GM18507 (cell line): ENCODE measurements around the gene PIK3C2B.

Experiments used
- DNase-seq: peaks from one replicate; pipeline ENCODE4 v3.0.0; 2011; ENCODE audit warnings: low read depth; ENCODE audit not compliant: insufficient read length; ENCODE audit errors: extremely low spot score
- FAIRE-seq: peaks from 2 replicates; lab custom pipeline; 2011; peaks lifted over from hg19 to GRCh38; lab: Jason Lieb, UNC

PIK3C2B gene

DNA sequence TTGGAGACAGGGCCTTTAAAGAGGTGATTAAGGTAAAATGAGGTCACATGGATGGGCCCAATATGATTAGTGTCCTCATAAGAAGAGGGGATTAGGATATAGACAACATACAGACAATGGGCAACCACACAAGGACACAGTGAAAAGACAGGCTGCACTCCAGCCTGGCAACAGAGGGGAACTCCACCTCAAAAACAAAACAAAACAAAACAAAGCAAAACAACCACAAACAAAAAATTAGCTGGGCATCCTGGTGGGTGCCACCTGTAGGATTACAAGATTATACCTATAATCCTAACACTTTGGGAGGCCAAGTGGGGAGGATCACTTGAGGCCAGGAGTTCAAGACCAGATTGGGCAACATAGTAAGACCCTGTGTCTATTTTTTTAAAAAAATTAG lies 16.8 kb upstream of the PIK3C2B start:
- DNase-seq = no peak
- no peak for FAIRE-seq

DNA sequence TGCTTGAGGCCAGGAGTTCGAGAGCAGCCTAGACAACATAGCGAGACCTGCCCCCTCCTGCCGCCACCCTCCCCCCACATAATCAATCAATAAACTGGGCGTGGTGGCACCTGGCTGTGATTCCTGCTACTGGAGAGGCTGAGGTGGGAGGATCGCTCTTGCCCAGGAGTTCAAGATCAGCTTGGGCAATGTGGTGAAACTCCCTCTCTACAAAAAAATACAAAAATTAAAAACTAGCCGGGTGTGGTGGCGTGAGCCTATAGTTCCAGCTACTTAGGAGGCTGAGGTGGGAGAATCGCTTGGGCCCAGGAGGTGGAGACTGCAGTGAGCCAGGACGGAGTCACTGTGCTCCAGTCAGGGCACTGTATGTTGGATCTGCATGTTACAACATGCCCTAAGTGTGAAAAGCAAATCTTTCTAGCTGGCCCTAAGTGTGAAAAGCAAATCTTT lies 14.6 kb upstream of the PIK3C2B start:
- no peak for DNase-seq
- FAIRE-seq = no peak

DNA sequence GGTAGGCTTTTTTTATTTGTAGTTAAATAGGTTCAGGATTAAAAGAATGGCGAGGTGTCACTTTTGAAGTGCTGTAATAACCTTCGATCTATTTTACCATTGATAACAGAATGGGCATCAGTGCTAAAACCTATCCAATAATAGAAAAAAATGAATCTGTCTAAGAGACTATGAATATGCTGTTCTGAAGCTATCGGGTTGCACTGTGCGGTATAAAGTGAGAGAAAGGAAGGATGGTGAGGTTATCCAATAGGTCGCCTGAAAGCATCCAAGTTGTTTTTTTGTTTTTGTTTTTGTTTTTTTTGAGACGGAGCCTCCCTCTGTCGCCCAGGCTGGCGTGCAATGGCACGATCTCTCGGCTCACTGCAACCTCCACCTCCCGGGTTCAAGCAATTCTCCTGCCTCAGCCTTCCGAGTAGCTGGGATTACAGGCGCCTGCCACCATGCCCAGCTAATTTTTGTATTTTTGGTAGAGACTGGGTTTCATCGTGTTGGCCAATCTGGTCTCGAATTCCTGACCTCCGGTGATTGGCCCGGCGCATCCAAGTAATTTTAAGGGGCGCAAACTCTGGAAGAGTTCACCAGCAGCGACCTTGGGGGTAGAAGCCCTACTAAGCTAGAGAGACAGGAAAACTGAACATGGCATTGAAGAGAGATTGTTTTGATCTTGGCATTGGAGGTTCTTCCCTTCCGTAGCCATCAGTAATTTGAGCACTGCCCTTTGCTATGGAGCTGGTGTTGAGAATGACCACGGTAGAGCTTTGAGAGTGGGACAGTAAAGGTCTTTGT lies 12.9 kb upstream of the PIK3C2B start:
- DNase-seq (no peak), FAIRE-seq (no peak)

DNA sequence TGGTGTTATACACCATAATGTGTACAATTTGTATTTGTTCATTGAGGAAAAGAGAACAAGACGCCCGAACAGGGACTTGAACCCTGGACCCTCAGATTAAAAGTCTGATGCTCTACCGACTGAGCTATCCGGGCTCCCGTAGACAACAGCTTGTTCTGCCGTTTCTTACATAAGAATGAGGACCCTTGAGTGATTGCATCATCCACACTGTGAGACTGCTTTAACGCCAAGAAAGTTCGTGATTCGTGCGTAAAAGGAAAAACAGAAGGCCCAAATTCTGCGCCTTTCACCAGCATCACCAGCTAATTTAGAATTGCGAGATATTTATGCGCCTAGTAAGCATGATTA lies 12.3 kb upstream of the PIK3C2B start:
- peak; percentile 78 for FAIRE-seq
- no peak for DNase-seq

DNA sequence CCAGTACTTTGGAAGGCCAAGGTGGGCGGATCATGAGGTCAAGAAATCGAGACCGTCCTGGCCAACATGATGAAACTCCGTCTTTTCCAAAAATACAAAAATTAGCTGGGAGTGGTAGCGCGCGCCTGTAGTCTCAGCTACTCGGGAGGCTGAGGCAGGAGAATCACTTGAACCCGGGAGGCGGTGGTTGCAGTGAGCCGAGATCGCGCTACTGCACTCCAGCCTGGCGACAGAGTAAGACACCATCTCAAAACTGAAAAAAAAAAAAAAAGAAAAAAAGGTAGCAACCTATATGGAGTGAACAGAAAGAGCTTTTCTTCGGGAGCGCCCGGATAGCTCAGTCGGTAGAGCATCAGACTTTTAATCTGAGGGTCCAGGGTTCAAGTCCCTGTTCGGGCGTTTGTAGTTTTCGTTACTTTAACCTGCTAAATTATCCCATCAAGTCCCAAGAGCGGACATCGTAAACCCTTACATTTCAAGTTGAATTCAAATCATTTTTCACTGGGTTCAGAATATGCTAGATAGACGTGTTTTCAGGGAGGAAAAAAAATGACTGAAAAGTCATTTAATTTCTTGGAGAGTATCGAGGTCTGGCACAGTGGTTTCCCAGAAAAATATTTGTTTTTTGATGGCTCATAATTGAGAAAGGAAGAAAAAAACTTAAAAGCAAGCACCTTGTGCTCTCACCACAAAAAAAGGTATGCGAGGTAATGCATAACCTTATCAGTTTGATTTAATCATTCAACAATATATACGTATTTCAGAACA lies 11.8 kb upstream of the PIK3C2B start:
- DNase-seq = no peak
- peak; percentile 62 for FAIRE-seq

DNA sequence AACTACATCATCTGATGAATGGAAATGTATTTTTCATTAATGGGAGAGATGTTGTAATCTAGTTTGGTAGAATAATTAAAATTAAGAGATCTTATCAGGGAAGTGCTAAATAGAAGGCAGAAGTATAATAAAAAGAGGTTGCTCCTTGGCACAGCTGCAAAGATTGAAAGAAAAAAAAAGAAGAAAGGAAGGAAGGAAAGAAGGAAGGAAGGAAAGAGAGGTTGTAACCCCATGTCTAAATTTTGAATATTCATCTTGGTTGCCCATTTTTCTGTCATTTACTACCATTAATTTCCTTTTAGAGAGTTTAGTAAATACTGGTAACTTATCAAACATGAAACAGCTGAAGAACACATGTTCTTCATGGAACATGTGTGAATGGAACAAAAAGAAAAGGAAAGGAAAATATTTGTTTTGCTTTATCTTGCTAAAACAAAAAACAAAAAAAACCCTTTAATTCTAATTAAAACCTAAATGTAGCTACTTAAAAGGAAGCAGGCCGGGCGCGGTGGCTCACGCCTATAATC lies 11.1 kb upstream of the PIK3C2B start:
- no peak for FAIRE-seq
- no peak for DNase-seq

DNA sequence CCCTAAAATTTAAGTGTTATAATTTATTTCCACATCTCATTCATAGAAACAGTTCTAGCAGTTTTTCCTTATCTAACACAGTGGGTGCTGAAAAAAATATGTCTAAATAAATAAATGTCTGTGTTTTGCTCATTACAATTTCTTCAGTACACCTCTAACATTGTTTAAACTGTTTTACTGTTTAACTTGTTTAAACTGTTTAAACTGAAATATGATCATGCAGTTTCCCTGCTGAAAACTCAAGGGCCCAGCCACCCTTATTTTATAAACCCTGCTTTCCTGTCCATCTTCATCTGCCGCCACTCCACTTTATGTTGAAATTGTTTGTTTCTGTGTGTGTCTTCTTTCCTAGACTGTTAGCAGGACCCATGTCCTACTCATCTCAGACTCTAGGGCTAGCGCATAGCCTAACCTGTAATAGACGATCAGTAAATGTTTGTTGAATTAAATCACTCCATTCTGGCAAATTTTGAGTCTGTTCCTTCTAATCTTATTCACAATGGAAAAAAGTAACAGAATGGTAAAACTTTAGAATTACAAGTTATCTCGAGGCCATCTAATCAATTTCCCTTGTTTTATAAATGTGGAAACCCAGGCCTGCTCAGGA lies 9.4 kb upstream of the PIK3C2B start:
- FAIRE-seq = no peak

DNA sequence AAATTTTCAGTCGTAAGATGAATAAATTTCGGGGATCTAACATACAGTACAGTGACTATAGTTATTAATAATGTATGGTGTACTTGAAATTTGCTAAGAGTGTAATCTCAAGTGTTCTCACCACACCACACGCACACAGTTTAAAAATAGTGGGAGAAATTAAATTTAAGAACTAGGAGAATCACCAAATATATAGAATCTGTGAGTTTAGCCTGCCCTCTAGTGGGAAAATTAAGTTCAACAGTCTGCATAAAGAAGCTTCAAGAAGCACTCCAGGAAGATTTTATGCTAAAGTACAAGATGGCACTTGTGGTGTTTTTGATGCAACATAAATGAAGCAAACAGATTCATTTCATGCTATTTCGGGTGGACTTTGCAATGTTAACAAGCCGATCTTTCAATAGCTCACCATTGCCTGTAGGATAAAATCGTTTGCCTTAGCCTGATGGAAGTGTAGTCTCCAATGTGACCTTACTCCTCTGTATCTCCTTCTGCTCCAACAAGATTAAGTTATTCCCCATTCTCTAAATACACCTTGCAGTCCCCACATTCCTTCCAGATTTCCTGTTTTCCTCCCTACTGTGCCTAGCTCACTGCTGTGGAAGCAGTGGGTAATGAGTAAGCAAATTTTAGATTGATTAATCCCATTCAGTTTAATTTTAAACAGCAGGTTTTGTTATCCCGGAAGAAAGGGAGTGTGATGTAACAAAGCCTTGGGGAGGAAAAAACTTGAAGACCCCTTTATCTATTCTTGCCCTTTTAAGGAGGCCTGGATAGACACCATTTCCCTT lies 8.7 kb upstream of the PIK3C2B start:
- DNase-seq (no peak), FAIRE-seq (peak; percentile 79)

More for the DNA sequence above, 9.4 kb upstream of the PIK3C2B start:
- no peak for DNase-seq

DNA sequence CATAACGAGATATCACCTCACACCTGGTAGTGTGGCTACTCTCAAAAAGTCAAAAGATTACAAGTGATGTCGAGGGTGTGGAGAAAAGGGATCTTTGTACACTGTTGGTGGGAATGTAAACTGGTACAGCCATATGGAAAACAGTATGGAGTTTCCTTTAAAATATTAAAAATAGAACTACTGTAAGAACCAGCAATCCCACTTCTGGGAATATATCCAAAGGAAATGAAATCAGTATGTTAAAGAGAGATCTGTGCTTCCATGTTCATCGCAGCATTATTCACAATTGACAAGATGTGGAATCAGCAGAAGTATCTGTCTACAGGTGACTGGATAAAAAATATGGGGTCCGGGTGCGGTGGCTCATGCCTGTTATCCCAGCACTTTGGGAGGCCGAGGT lies 7.6 kb upstream of the PIK3C2B start:
- DNase-seq (no peak), FAIRE-seq (no peak)

DNA sequence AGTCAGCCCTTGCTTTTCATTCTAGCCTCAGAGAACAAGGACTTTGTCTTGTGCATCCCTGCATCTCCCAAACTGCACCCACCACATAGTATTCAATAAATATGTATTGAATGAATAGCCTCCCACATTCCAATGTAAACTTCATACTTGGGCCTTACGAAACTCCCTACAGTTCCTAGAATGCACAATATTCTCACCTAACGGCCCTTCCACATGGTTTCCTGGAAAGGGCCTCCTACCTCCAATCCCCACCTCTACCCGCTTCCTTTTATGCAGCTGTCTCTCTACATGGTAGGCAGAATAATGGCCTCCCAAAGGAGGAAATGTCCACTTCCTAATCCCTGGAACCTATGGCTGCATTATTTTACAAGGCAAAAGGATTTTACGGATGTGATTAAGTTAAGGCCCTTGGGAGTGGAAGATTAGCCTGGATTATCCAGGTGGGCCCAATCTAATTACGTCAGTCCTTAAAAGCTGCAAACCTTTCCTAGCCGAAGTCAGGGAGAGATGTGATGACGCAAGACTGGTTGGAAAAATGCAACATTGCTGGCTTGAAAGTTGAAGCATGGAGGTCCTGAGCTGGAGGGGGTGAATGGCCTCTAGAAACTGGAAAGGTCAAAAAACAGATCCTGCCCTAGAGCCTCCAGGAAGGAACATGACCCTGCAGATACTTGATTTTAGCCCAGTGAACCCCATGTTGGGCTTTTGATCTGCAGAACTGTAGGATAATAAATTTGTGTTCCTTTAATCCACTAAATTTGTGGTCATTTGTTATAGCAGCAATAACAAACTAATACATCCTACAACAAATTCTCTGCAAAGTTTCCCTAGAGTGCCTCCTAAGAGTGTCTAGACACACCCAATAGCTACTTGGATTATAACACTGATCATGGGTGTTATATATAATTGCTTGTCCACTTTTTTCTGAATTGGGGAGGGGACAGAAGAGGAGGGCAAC lies 5.2 kb upstream of the PIK3C2B start:
- FAIRE-seq = no peak

DNA sequence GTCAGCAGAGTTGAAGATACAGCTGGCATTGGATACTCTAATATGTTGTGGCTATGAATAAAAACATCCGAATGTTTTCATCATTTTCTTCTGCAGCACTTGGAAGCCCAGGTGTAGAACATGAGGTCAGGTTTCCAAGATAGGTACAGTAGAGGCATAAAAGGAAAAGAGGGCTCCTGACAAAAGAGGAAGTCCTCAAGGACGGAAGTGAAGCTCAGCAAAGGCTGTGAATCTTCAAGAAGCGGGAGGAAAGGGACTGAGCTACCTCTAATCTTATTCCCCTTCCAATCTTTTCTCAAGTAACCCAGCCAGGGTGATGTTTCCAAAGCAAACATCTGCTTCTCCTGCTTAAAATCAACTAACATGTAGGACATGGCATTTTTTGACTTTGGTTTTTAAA lies 4.4 kb upstream of the PIK3C2B start:
- DNase-seq = no peak
- FAIRE-seq = no peak

More for the DNA sequence above, 5.2 kb upstream of the PIK3C2B start:
- no peak for DNase-seq

DNA sequence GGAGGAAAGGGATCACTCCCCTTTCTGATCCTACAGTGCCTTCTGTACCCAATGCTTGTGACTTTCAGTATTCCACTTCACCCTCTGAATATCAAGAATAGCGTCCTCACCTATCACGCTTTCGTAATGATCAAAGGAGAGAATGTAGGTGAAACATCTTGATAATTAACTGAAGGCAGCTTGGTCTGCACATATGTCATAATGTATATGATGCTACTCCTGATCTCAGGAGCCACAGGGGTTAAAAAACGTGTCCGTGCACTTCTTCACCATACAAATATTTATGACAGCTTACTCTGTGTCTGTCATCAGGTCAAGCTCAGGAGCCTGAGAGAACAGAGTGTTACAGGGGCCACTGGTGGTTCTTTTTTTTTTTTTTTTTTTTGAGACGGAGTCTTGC lies 1.2 kb upstream of the PIK3C2B start:
- DNase-seq (no peak), FAIRE-seq (no peak)

DNA sequence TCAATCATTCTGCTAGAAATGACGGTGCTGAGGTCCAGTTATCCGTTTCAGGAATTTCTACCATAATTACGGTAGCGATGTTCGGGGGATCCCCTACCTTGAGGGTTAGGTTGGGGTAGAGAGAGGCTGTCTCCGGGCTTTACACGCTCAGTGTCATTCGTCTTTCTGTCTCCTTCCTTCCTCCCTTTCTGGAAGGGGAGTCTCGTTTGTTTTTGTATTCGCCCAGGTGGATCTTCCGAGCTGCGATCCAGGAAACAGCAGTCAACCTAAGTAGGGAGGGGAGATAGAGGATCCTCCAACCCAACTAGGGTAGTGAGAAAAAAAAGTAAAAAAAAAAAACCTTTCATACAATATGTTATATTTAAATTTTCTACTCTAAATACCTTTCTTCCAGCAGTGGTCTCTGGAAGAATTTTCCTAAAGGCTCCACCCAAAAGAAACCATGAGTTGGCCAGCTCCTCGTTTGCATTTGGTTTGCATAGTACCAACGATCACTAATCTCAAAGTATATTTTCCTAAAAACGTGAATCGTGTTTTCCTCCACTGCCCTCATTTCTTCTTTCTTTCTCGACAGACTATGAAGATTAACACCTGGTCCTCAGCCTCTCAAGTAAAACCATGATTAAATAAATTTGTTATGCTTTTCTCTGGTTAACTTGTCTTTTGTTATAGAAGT lies 611 bp upstream of the PIK3C2B start:
- no peak for DNase-seq
- no peak for FAIRE-seq

DNA sequence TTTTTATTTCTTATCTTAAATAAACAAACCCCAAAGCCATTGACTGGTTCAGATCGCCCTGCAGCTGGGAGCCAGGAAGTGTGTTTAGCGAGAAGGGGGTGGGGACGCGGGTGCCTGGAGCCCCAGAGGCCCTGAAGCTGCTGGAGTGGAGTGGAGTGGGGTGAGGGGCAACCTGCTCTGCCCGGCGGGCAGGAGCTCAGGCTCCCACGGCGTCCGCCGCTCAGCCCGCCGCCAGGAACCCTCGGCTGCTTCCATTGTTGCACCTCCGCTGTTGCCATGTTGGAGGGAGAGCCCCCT lies 673 bp downstream of the PIK3C2B start:
- DNase-seq = no peak
- peak; percentile 46 for FAIRE-seq

DNA sequence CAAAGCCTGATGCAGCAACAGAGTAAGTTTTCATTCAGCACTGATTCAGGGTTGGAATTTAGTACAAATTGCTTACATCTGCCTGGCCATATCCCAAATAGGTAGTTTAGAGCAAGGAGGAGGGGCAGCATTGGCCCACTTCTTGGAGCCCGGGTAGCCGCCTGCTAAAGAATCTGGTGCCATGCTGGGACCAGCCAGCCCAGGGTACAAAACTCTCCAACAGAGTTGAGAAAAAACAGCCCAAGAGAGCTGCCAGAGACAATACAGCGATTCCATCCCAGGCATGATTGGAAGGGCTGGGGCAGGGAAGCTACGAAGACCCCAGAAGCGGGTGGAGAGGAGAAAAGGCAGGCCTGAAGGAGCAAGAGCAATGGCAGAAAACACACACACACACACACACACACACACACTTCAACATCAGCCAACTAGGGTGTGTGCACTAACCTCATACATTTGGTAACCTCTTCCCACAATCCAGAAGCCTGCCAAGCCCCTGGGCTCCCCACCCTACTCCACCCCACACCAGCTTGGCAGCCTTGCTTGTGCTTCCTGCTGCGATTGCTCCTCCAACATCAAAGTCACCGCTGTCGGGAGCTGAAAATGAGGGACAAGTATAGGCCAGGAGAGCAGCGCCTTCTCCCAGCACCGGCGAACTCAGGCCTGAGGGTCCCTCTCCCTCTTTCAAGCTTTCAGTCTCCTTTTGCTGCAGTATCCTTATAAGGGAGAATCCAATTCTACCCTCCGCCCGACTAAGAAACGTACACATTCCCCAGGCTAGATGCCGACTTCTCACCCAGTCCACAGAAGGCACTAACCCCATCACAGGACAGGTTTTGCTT lies 1.2 kb downstream of the PIK3C2B start:
- FAIRE-seq (no peak), DNase-seq (no peak)

DNA sequence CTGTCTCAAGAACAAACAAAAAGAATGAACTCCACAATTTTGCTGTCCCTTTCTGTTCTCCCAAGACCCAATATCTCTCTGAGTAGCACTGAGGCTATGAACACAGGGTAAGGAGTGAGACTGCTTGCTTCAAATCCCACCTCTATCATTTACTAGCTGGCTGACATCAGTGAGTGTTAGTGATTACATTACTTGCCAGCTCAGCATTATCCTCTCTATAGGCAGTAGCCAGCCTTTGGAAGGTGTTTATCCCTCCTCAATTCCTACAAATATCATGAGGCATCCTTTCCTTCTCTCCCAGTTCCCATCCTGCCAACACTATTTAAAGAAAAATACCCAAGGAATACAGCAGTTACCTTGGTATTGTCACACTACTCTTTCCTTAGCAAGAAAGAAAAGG lies 3.0 kb downstream of the PIK3C2B start:
- DNase-seq = no peak
- FAIRE-seq = no peak

DNA sequence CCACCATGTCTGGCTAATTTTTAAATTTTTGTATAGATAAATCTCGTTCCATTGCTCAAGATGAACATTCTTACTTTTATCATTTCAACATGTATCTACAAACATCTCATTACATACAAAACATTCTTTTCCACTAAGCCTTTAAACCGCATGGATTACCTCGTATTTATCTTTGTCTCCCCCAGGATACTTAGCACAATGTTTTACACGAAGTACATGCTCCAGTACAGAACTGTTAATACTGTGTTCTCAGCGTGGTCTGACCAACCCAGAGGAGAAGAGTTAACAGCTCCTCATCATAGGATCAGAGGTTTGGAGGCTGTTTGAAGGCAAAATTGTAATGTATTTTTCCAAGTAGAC lies 7.4 kb downstream of the PIK3C2B start:
- no peak for DNase-seq
- FAIRE-seq = no peak
